Smooth muscle cell (in vitro differentiated cells): Measurements from ENCODE around the gene FMN1. TPM values are rescaled to one million over a fixed set of nuclear protein-coding genes. Genes with fewer than 3 reads are reported as not detected.

Source experiments
- DNase-seq: peaks from one replicate; lab custom pipeline; 2025; ENCODE audit not compliant: unreplicated experiment; lab: John Stamatoyannopoulos, UW
- H2AFZ ChIP-seq: fragments of 200-600 bp; sonication (generic); 2 replicates; pipeline ENCODE4 v1.6.0; 2016; ENCODE audit warnings: antibody characterized with exemption, low read depth, mild to moderate bottlenecking
- H3F3A ChIP-seq: fragments of 200-600 bp; sonication (generic); 2 replicates; pipeline ENCODE4 v1.6.0; 2017; ENCODE audit warnings: antibody characterized with exemption, low read depth
- H3K27ac ChIP-seq: fragments of 200-600 bp; sonication (generic); 2 replicates; pipeline ENCODE4 v1.5.1; 2016; ENCODE audit warnings: low read depth, mild to moderate bottlenecking
- H3K27me3 ChIP-seq: fragments of 200-600 bp; sonication (generic); 2 replicates; pipeline ENCODE4 v1.6.1; 2016; ENCODE audit warnings: low read depth, mild to moderate bottlenecking
- H3K36me3 ChIP-seq: fragments of 200-600 bp; sonication (generic); 2 replicates; pipeline ENCODE4 v1.5.1; 2016; ENCODE audit warnings: low read depth
- H3K4me1 ChIP-seq: fragments of 200-600 bp; sonication (generic); 2 replicates; pipeline ENCODE4 v1.5.1; 2016; ENCODE audit warnings: low read depth
- H3K4me2 ChIP-seq: fragments of 200-600 bp; sonication (generic); 2 replicates; pipeline ENCODE4 v1.6.0; 2016; ENCODE audit warnings: mild to moderate bottlenecking
- H3K4me3 ChIP-seq: fragments of 200-600 bp; sonication (generic); 2 replicates; pipeline ENCODE4 v1.5.1; 2016; ENCODE audit warnings: mild to moderate bottlenecking
- H3K79me2 ChIP-seq: fragments of 200-600 bp; sonication (generic); 2 replicates; pipeline ENCODE4 v1.6.0; 2016; ENCODE audit warnings: low read depth, mild to moderate bottlenecking
- H3K9ac ChIP-seq: fragments of 200-600 bp; sonication (generic); 2 replicates; pipeline ENCODE4 v1.6.0; 2016; ENCODE audit warnings: low read depth
- H3K9me3 ChIP-seq: fragments of 200-600 bp; sonication (generic); replicated peaks from 2 replicates; pipeline ENCODE4 v1.5.1; 2016; ENCODE audit warnings: low read depth
- H4K20me1 ChIP-seq: fragments of 200-600 bp; sonication (generic); 2 replicates; pipeline ENCODE4 v1.6.0; 2016; ENCODE audit warnings: low read depth
- WGBS: methylation state at CpG from one replicate; pipeline ENCODE4 v1.1.7; 2016; ENCODE audit warnings: low lambda C conversion rate; 5-methylcytosine and 5-hydroxymethylcytosine counted together
- polyA plus RNA-seq: library from polyadenylated mRNA; unstranded; fragments of >200 nt; fragmentation: Nextera tagmentation; extraction: Ambion mirVana; gene quantifications from 2 replicates; pipeline ENCODE4 v1.2.1, GENCODE V29; 2016
- total RNA-seq: library from RNA; depleted of rRNA; stranded (reverse); fragments of >200 nt; gene quantifications from 2 replicates; pipeline ENCODE4 v1.2.3, GENCODE V29; 2014
- TF ChIP-seq, protein P1 (sequence below): fragments of 200-600 bp; sonication (generic); IDR thresholded peaks from 2 replicates; pipeline ENCODE4 v1.5.1; 2017; ENCODE audit warnings: borderline replicate concordance, mild to moderate bottlenecking, antibody characterized with exemption; ENCODE audit not compliant: insufficient read depth, poor library complexity, severe bottlenecking

FMN1 gene
- total and polyA plus RNA-seq, 2 experiments from 2014 or later = 0.08 to 4.0 TPM

DNA sequence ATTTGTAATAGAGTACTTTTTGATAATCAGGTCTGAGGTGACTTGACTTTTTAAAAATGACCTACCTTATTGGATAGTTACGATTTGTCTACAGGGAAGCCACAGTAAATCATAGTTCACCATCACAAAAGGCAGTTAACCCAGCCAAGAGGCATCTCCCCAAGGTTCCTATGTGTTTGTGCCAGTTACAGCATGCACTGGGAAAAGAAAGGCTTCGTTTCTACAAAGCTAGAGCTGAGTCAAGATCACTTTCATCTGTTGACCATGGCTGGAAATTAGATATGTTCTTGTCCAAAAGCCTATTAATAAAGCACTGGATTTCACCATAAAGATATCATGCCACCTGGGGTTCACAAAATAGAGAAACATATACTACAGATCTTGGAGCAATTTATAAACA, 336.8 kb downstream of the FMN1 start:
- WGBS = 94% methylated on average over 2 of the region's 2 CpGs
- DNase-seq = no peak
- Histone ChIP-seq H3K9ac (no peak overlapping the region), H2AFZ (no peak overlapping the region), H3K4me1 (peaks cover 45% of the 10 kb centered on the region), H3K27ac (peak overlapping the region; percentile 98), H3K27me3 (no peaks in the 10 kb centered on the region), H3K79me2 (no peaks in the 10 kb centered on the region), H3F3A (peaks cover 33% of the 10 kb centered on the region), H3K36me3 (no peaks in the 10 kb centered on the region), H3K4me3 (no peak overlapping the region), H3K4me2 (no peak overlapping the region), H4K20me1 (no peaks in the 10 kb centered on the region), H3K9me3 (no peaks in the 10 kb centered on the region)
- TF ChIP-seq, protein P1, sequence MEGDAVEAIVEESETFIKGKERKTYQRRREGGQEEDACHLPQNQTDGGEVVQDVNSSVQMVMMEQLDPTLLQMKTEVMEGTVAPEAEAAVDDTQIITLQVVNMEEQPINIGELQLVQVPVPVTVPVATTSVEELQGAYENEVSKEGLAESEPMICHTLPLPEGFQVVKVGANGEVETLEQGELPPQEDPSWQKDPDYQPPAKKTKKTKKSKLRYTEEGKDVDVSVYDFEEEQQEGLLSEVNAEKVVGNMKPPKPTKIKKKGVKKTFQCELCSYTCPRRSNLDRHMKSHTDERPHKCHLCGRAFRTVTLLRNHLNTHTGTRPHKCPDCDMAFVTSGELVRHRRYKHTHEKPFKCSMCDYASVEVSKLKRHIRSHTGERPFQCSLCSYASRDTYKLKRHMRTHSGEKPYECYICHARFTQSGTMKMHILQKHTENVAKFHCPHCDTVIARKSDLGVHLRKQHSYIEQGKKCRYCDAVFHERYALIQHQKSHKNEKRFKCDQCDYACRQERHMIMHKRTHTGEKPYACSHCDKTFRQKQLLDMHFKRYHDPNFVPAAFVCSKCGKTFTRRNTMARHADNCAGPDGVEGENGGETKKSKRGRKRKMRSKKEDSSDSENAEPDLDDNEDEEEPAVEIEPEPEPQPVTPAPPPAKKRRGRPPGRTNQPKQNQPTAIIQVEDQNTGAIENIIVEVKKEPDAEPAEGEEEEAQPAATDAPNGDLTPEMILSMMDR = no peak

DNA sequence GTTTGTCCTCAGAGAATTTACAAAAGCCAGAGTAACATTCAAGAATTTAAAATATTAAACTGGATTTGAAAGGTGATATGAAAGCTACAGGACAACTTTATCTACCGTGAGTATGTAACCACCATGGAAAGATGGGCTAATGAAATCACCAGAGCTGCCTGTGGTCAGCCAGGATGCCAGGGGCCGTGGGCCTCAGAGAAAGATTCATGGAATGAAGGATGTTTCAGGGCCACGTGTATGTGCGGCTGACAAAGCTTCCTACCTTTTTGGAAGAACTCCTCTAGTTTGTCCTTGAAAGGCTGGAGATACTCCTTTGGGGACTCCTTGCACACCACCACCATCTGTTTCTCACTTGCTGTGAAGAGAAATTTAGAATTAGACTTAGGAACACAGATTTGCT, 337.8 kb downstream of the FMN1 start:
- TF ChIP-seq, protein P1 = no peak
- H3K27me3 ChIP-seq = no peaks in the 10 kb centered on the region
- 15% methylated on average over 4 of the region's 4 CpGs for WGBS
- H3K4me2 ChIP-seq = peak overlapping the region; percentile 73
- H3K36me3 ChIP-seq = no peaks in the 10 kb centered on the region
- H3K27ac ChIP-seq = peak overlapping the region; percentile 98
- peak overlapping the region; percentile 78 for H3K9ac ChIP-seq
- H3K4me1 ChIP-seq = peaks cover 39% of the 10 kb centered on the region
- no peak overlapping the region for H2AFZ ChIP-seq
- no peaks in the 10 kb centered on the region for H3K79me2 ChIP-seq
- no peak for DNase-seq
- peaks cover 35% of the 10 kb centered on the region for H3F3A ChIP-seq
- H4K20me1 ChIP-seq = no peaks in the 10 kb centered on the region
- H3K9me3 ChIP-seq = no peaks in the 10 kb centered on the region
- H3K4me3 ChIP-seq = no peak overlapping the region

DNA sequence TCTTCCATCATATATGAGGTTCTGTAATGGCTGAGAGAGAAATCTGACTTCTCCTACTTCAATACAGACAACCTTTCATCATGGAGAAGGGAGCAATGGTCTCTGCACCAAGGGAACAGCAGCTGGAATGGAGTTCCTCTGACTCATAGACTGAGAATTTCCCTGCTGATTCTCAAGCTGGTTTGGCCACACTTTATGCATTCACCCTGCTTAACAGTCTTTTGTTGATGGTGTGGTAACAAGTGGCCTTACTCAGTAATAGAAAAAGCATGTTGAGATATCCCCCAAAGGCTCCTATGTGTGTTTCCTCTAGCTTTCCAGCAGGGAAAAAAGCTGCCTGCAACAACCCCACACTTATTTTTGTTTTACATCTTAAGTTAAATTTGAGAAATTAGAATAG, 338.6 kb downstream of the FMN1 start:
- peaks cover 35% of the 10 kb centered on the region for H3F3A ChIP-seq
- H3K27ac ChIP-seq = peak overlapping the region; percentile 98
- DNase-seq = no peak
- no peaks in the 10 kb centered on the region for H3K9me3 ChIP-seq
- H3K4me2 ChIP-seq = peak overlapping the region; percentile 73
- H3K4me3 ChIP-seq = no peak overlapping the region
- no peak overlapping the region for H2AFZ ChIP-seq
- H3K4me1 ChIP-seq = peaks cover 32% of the 10 kb centered on the region
- H3K79me2 ChIP-seq = no peaks in the 10 kb centered on the region
- no peaks in the 10 kb centered on the region for H3K36me3 ChIP-seq
- no peaks in the 10 kb centered on the region for H4K20me1 ChIP-seq
- TF ChIP-seq, protein P1 = no peak
- no peaks in the 10 kb centered on the region for H3K27me3 ChIP-seq
- peak overlapping the region; percentile 78 for H3K9ac ChIP-seq

DNA sequence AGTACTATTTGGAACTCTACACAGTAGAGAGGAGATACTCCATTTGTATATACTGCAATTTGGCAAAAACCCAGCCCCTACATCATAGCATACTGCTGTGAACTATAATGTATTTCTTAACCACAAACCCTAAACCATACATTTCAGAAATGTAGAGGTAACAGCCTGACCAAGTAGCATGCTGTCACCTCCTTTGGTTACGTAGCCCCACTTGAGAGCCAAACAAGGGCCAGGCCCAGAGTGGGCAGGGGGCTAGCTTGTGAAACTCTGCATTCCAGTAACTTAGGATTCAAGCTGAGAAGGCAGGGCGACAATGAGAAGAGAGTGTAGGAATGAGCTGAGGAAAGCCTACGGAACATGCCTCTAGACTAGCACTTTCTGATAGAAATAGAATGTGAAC, 340.9 kb downstream of the FMN1 start:
- 38% methylated on average over 3 of the region's 3 CpGs for WGBS
- DNase-seq = no peak
- Histone ChIP-seq H3K4me2 (peak overlapping the region; percentile 8), H3F3A (peaks cover 35% of the 10 kb centered on the region), H3K4me1 (peaks cover 32% of the 10 kb centered on the region), H3K27me3 (no peaks in the 10 kb centered on the region), H3K4me3 (no peak overlapping the region), H3K27ac (peak overlapping the region; percentile 98), H4K20me1 (no peaks in the 10 kb centered on the region), H3K79me2 (no peaks in the 10 kb centered on the region), H3K9me3 (no peaks in the 10 kb centered on the region), H3K9ac (peak overlapping the region; percentile 24), H3K36me3 (no peaks in the 10 kb centered on the region), H2AFZ (peak overlapping the region; percentile 64)
- TF ChIP-seq, protein P1 = no peak
